ENCODE measurements around the gene DXO.
A peak's percentile ranks its signal among the peaks of the same experiment; 100 is the strongest.
"Not testable (repeated sequence)": the region's sequence is repeated elsewhere in the genome, so short reads cannot be mapped to it uniquely, and the experiment has no call there.

The DXO gene

DNA sequence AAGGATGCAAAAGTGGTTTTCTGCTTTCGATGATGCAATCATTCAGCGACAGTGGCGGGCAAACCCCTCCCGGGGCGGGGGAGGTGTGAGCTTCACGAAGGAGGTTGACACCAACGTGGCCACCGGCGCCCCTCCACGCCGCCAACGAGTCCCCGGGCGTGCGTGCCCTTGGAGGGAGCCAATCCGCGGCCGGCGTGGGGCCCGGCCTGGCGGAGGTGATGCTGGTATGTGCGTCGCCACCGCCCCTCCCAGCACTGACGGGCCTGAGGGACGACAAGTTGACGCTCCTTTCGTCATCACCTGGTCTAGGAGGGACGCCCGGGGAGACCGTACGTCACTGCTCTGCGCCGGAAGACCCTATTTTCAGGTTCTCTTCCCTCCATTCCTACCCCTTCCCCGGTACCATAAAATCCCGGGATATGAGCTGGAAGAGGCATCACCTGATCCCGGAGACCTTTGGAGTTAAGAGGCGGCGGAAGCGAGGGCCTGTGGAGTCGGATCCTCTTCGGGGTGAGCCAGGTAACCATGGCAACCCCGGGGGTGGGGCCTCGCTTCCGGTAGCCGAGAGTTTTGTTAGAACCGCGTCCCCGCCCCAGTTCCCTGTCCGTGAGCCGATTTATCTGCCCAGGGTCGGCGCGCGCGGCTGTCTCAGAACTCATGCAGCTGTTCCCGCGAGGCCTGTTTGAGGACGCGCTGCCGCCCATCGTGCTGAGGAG is at the start of gene DXO:
TSS of gene DXO (minus strand) at position 146 of the 716 bp plus-strand sequence. CDS start 463 bp downstream, outside the sequence.
- TF ChIP-seq, protein P1, sequence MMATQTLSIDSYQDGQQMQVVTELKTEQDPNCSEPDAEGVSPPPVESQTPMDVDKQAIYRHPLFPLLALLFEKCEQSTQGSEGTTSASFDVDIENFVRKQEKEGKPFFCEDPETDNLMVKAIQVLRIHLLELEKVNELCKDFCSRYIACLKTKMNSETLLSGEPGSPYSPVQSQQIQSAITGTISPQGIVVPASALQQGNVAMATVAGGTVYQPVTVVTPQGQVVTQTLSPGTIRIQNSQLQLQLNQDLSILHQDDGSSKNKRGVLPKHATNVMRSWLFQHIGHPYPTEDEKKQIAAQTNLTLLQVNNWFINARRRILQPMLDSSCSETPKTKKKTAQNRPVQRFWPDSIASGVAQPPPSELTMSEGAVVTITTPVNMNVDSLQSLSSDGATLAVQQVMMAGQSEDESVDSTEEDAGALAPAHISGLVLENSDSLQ (IDR thresholded peaks at IDR 0.05), result peak; percentile 66
- peak; percentile 97 for TF ChIP-seq TARDBP (IDR thresholded peaks at IDR 0.05)
- TF ChIP-seq HDGF (IDR thresholded peaks at IDR 0.05; ENCODE audit: borderline replicate concordance), result no peak
- TF ChIP-seq L3MBTL2 (conservative IDR thresholded peaks at IDR 0.05), result peak; percentile 95
- no peak for TF ChIP-seq LEF1 (IDR thresholded peaks at IDR 0.05; ENCODE audit: borderline replicate concordance)
- TF ChIP-seq FOXA1 (IDR thresholded peaks at IDR 0.05), result no peak
- TF ChIP-seq NFRKB (IDR thresholded peaks at IDR 0.05), result no peak
- no peak for TF ChIP-seq ARNT (IDR thresholded peaks at IDR 0.05)
- no peak for TF ChIP-seq BHLHE40 (IDR thresholded peaks at IDR 0.05; ENCODE audit: borderline replicate concordance)
- no peak; the same call in 1 of the 2 replicates for TF ChIP-seq CTBP1 (IDR thresholded peaks at IDR 0.05; ENCODE audit: borderline replicate concordance)
- no peak for TF ChIP-seq FOXM1 (IDR thresholded peaks at IDR 0.05; ENCODE audit: borderline replicate concordance)
- no peak for TF ChIP-seq ZNF384 (IDR thresholded peaks at IDR 0.05)
- TF ChIP-seq ELF4 (IDR thresholded peaks at IDR 0.05), result peak; percentile 45; the same call in 1 of the 2 replicates
- no peak for TF ChIP-seq SP1 (IDR thresholded peaks at IDR 0.05)
- DNase-seq (ENCODE audit: extremely low spot score), result peak; percentile 95
- POLR2A ChIA-PET, result interaction anchor here (0.8 to 7.0 kb wide), 14 partner anchors 8 to 431 kb away, joined by 3 to 84 read pairs (median 6); partner anchors contain the start of genes AGPAT1, BAG6, DDX39B and EHMT2
- CTCF ChIA-PET, result no interaction called here

DNA sequence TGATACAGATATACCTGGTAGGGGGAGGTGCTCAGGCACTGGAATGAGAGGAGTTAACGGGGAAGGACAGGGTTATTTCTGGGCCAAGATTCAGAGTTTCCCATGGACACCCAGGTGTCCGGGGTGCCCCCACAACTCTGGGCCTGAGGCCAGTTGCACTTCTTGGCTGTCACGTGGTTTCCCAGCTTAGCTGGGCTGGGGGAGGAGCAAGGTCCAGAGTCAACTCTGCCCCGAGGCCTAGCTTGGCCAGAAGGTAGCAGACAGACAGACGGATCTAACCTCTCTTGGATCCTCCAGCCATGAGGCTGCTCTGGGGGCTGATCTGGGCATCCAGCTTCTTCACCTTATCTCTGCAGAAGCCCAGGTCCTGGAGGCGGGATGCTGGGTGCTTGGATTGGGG is 42.6 kb upstream of the DXO start, which contains the start of gene C4B:
TSS of gene C4B (plus strand) at position 249 of the 400 bp plus-strand sequence. CDS start at position 300, 51 bp downstream.
- POLR2A ChIA-PET; DNase-seq (ENCODE audit: extremely low spot score); CTCF ChIA-PET: not testable (repeated sequence)

GRCh38 chr6:32013738-32014137 is 41.8 kb upstream of the DXO start:
- DNase-seq (ENCODE audit: extremely low spot score); CTCF ChIA-PET; POLR2A ChIA-PET: not testable (repeated sequence)

DNA sequence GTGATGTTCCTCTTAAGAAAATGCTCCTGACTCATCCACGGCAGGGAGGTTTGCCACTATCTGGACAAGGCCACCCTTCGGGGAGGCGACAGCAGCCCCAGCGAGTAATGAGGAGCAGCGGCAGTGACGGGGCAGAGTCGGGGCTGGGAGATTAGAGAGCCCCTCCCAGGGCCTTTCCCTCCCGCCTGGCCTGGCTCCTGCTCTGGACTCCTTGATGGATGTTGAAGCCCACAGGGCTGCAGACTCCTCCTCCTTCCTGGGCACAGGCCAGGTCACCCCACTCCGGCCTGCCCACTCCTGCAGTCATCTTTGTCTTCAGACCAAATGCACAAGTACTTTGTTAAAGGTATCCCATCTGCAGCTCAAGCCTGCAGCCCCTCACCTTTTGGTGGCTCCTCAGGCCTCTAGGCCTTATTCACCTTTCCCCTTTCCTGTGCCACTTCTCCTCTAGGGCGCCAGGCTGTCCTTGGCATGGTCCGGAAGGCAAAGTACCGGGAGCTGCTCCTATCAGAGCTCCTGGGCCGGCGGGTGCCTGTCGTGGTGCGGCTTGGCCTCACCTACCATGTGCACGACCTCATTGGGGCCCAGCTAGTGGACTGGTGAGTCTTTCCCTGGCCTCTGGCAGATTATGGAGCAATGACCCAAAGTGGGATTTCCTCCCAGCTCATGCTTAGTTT is 41.1 kb upstream of the DXO start:
- CTCF ChIA-PET; POLR2A ChIA-PET; DNase-seq (ENCODE audit: extremely low spot score): not testable (repeated sequence)

DNA sequence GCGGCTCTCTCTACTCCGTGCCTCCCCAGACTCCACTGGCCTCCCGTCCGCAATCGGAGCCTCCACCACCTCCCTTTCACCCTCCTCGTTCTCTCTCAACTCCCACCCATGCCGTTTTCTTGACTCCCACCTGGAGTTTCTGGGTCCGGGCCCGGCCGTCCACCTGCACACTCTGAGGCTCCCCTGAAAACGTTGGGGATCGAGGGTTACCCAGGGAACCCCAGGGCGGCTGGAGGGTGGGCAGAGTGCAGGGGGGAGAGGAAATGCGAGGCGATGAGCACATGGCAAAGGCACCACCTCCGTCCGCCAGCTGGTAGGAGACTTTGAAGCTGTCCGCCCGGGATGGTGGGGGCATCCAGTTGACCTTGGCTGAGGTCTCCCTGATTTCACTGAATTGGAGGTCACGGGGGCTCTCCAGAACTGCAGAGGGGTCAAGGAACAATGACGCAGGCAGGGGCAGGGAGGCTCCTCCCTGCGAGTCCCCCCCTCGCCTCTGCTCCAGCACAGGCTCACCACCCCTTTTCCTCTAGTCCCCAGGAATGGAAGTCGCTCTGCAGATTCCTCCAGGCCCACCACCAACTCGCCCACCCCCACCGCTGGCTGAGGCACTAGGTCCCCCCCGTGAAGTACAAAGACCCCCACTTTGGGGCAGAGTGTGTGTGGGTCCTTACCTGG is 39.1 kb upstream of the DXO start:
- POLR2A ChIA-PET; CTCF ChIA-PET; DNase-seq (ENCODE audit: extremely low spot score): not testable (repeated sequence)

DNA sequence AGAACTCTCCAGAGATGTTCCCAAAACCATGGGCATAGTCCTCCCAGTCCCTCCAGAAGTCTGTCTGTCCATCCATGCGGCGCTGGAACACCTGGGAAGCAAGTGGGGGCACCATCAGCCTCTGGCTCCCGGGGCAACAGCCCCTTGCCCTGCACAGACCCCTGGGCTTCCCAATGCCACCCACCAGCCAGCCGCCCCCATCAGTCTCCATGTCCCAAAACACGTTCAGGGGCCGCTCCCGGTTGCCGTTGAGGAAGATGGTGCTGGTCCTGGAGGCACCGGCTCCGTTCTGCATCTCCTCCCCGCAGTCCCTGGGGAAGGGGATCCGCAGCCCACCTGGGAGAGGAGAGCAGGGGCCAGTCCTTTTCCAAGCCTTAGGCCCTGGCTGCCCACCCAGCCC is 37.6 kb upstream of the DXO start:
- POLR2A ChIA-PET; DNase-seq (ENCODE audit: extremely low spot score): not testable (repeated sequence)

DNA sequence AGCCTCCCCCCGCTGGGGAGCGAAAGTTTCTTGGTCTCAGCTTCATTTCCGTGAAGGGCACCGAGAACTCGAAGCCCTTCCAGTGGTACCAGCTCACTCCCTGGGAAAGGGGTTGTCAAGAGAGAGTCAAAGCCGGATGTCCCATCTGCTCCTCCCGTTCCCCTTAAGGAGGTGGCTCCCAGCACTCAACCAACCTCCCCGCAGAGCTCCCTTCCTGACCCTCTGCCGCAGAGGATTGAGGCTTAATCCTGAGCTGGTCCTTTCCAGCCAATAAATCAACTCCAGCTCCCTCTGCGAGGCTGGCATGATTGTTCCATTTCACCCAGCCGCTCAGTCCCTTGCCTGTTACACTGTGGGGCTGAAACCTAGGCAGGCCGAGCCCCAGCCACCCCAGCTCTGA is 36.7 kb upstream of the DXO start:
- CTCF ChIA-PET; POLR2A ChIA-PET; DNase-seq (ENCODE audit: extremely low spot score): not testable (repeated sequence)

More for the DNA sequence above, 37.6 kb upstream of the DXO start:
- CTCF ChIA-PET, result not testable (repeated sequence)

- CTCF ChIA-PET; POLR2A ChIA-PET; DNase-seq (ENCODE audit: extremely low spot score): not testable (repeated sequence)
Measured at GRCh38 chr6:32008037-32008436, 36.1 kb upstream of the DXO start.

- CTCF ChIA-PET, result interaction anchor here (0.6 kb wide), 1 partner anchor 136 kb away, joined by 8 read pairs; no protein-coding TSS in a partner anchor
- DNase-seq (ENCODE audit: extremely low spot score); POLR2A ChIA-PET: not testable (repeated sequence)
Measured at GRCh38 chr6:32007086-32007485, 35.1 kb upstream of the DXO start.

DNA sequence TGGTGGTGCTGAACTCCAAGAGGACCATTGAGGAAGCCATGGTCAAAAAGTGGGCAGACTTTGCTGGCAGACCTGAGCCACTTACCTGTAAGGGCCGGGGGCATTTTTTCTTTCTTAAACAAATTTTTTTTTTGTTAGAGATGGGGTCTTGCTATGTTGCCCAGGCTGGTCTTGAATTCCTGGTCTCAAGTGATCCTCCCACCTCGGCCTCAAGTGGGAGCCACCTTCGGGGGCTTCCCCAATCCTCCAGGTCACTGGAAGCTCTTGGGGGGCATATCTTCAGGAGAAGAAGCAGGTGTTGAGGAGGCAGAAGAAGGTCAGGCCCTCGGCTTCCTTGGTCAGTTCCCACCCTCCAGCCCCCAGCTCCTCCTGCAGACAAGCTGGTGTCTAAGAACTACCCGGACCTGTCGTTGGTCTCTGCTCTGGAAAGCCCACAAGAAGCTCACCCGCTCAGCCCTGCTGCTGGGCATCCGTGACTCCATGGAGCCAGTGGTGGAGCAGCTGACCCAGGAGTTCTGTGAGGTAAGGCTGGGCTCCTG is 34.1 kb upstream of the DXO start:
- POLR2A ChIA-PET; DNase-seq (ENCODE audit: extremely low spot score): not testable (repeated sequence)

GRCh38 chr6:32005538-32005880 is 33.6 kb upstream of the DXO start:
- DNase-seq (ENCODE audit: extremely low spot score); POLR2A ChIA-PET: not testable (repeated sequence)
- CTCF ChIA-PET, result interaction anchor here (1.1 kb wide), 1 partner anchor 53 kb away, joined by 3 read pairs; no protein-coding TSS in a partner anchor

More for the DNA sequence above, 34.1 kb upstream of the DXO start:
- CTCF ChIA-PET, result interaction anchor here (0.6 kb wide), 1 partner anchor 137 kb away, joined by 8 read pairs; no protein-coding TSS in a partner anchor

- CTCF ChIA-PET, result interaction anchor here (1.1 kb wide), 1 partner anchor 52 kb away, joined by 3 read pairs; no protein-coding TSS in a partner anchor
- POLR2A ChIA-PET; DNase-seq (ENCODE audit: extremely low spot score): not testable (repeated sequence)
Measured at GRCh38 chr6:32004864-32005537, 33.1 kb upstream of the DXO start.

GRCh38 chr6:32004393-32004792 is 32.5 kb upstream of the DXO start:
- POLR2A ChIA-PET; DNase-seq (ENCODE audit: extremely low spot score): not testable (repeated sequence)
- CTCF ChIA-PET, result interaction anchor here (1.1 kb wide), 1 partner anchor 52 kb away, joined by 3 read pairs; no protein-coding TSS in a partner anchor

DNA sequence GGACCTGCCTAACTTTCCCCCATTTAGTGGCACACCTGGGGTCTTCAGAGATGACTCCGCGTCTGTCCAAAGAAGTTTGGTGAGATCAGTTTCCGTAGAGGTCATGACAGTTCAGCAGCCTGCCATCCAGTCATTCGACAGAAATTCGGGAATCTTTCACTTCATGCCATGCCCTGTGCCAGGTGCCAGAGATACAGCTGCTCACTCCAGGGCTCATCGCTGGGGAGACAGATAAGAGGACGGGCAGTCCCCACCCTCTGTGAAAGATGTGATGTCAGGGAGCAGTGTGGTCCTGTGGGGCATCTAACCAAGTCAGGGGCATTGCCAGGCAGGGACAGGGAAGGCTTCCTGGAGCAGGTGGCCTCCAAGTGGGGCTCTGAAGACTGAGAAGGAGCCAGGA is 31.4 kb upstream of the DXO start:
- CTCF ChIA-PET; POLR2A ChIA-PET; DNase-seq (ENCODE audit: extremely low spot score): not testable (repeated sequence)

Data from HEK293T (cell line).